Measurements from ENCODE around the gene SERPINA6. TPM values are rescaled to one million over a fixed set of nuclear protein-coding genes. Genes with fewer than 3 reads are reported as not detected.

Gene SERPINA6
- total and polyA plus RNA-seq, 4 donors = 0.18 to 0.77 (median 0.35) TPM

- Histone ChIP-seq H3K4me3 (no peak overlapping the region), H3K27ac (ENCODE audit: low read depth in 1 of 2, low read length in 1 of 2) (no peak overlapping the region), H3K9ac (ENCODE audit: insufficient read depth in 1 of 2, low read length in 2 of 2) (no peak overlapping the region), H3K36me3 (ENCODE audit: control insufficient read depth in 4 of 4, insufficient read depth in 4 of 4, low read length in 4 of 4) (no peaks in the 10 kb centered on the region), H3K27me3 (ENCODE audit: control insufficient read depth in 3 of 3, insufficient read depth in 3 of 3, low read length in 2 of 3) (no peaks in the 10 kb centered on the region), H3K9me3 (ENCODE audit: control insufficient read depth in 4 of 4, insufficient read depth in 3 of 4, low read length in 3 of 4) (no peaks in the 10 kb centered on the region), H3K4me1 (ENCODE audit: control insufficient read depth in 5 of 5, insufficient read depth in 5 of 5, low read length in 5 of 5) (no peaks in the 10 kb centered on the region)
- no peak for TF ChIP-seq CTCF (IDR thresholded peaks at IDR 0.05; ENCODE audit: control extremely low read depth, extremely low read depth)
- DNase-seq (no peak), ATAC-seq (ENCODE audit: insufficient read depth, low FRiP score) (no peak)
- WGBS, 2 donors = 92% methylated on average over 3 of the region's 3 CpGs
Observed at GRCh38 chr14:94292526-94292871, 30.6 kb downstream of the SERPINA6 start.

GRCh38 chr14:94291906-94292525, 31.1 kb downstream of the SERPINA6 start:
- H3K9ac ChIP-seq (ENCODE audit: insufficient read depth in 1 of 2, low read length in 2 of 2) = no peak overlapping the region
- 84 to 85% methylated on average over 15 of the region's 15 CpGs for WGBS, 2 donors
- H3K27ac ChIP-seq (ENCODE audit: low read depth in 1 of 2, low read length in 1 of 2) = no peak overlapping the region
- ATAC-seq (ENCODE audit: insufficient read depth, low FRiP score) (no peak), DNase-seq (no peak)
- H3K4me1 ChIP-seq (ENCODE audit: control insufficient read depth in 5 of 5, insufficient read depth in 5 of 5, low read length in 5 of 5) = no peaks in the 10 kb centered on the region
- no peaks in the 10 kb centered on the region for H3K9me3 ChIP-seq (ENCODE audit: control insufficient read depth in 4 of 4, insufficient read depth in 3 of 4, low read length in 3 of 4)
- H3K27me3 ChIP-seq (ENCODE audit: control insufficient read depth in 3 of 3, insufficient read depth in 3 of 3, low read length in 2 of 3) = no peaks in the 10 kb centered on the region
- TF ChIP-seq CTCF (IDR thresholded peaks at IDR 0.05; ENCODE audit: control extremely low read depth, extremely low read depth) = no peak
- H3K36me3 ChIP-seq (ENCODE audit: control insufficient read depth in 4 of 4, insufficient read depth in 4 of 4, low read length in 4 of 4) = no peaks in the 10 kb centered on the region
- no peak overlapping the region for H3K4me3 ChIP-seq

GRCh38 chr14:94291159-94291905, 31.8 kb downstream of the SERPINA6 start:
- TF ChIP-seq CTCF (IDR thresholded peaks at IDR 0.05; ENCODE audit: control extremely low read depth, extremely low read depth) = no peak
- H3K9ac ChIP-seq (ENCODE audit: insufficient read depth in 1 of 2, low read length in 2 of 2) = no peak overlapping the region
- 83 to 90% methylated on average over 13 of the region's 13 CpGs for WGBS, 2 donors
- ATAC-seq (ENCODE audit: insufficient read depth, low FRiP score) (no peak), DNase-seq (no peak)
- H3K4me1 ChIP-seq (ENCODE audit: control insufficient read depth in 5 of 5, insufficient read depth in 5 of 5, low read length in 5 of 5) = no peaks in the 10 kb centered on the region
- no peak overlapping the region for H3K4me3 ChIP-seq
- no peaks in the 10 kb centered on the region for H3K9me3 ChIP-seq (ENCODE audit: control insufficient read depth in 4 of 4, insufficient read depth in 3 of 4, low read length in 3 of 4)
- H3K27me3 ChIP-seq (ENCODE audit: control insufficient read depth in 3 of 3, insufficient read depth in 3 of 3, low read length in 2 of 3) = no peaks in the 10 kb centered on the region
- no peak overlapping the region for H3K27ac ChIP-seq (ENCODE audit: low read depth in 1 of 2, low read length in 1 of 2)
- H3K36me3 ChIP-seq (ENCODE audit: control insufficient read depth in 4 of 4, insufficient read depth in 4 of 4, low read length in 4 of 4) = no peaks in the 10 kb centered on the region

Data from lung (tissue), 12 donors.